GM12878 (cell line): ENCODE data around the gene BLOC1S6. TPM values are rescaled to one million over a fixed set of nuclear protein-coding genes. Genes with fewer than 3 reads are reported as not detected.

ENCODE experiments used
- ATAC-seq: fragments of 200-7000 bp; cut with Tn5 transposase; 3 replicates; pipeline ENCODE4 v1.9.1; 2020; ENCODE audit warnings: mild to moderate bottlenecking, moderate library complexity
- BruUV-seq: library from RNA; stranded (reverse); fragments of 400-500 nt; replicated peaks from 2 replicates; lab custom pipeline; 2021; lab: Mats Ljungman, UMichigan
- CTCF ChIA-PET: fragments of 300-600 bp; sonication (Branson Sonifier 250); formaldehyde crosslinking; extraction: SDS; loops from one replicate; lab custom pipeline; 2021; ENCODE audit warnings: inconsistent platforms; lab: Yijun Ruan, JAX
- POLR2A ChIA-PET: fragments of 350-600 bp; formaldehyde crosslinking; extraction: SDS; loops from one replicate; lab custom pipeline; 2021; ENCODE audit warnings: inconsistent platforms; lab: Charles Lee
- RAD21 ChIA-PET: fragments of 300-600 bp; sonication (Branson Sonifier 250); formaldehyde crosslinking; loops from one replicate; lab custom pipeline; 2023; ENCODE audit warnings: antibody characterized with exemption; ENCODE audit not compliant: unreplicated experiment; lab: Charles Lee
- SMC1A ChIA-PET: fragments of 300-600 bp; sonication (Branson Sonifier 250); formaldehyde crosslinking; loops from one replicate; lab custom pipeline; 2023; ENCODE audit not compliant: unreplicated experiment, uncharacterized antibody; lab: Charles Lee
- DNase-seq: peaks from one replicate; pipeline ENCODE4 v3.0.0-alpha.2; 2011; ENCODE audit warnings: low read depth, low spot score
- FAIRE-seq: peaks from 3 replicates; lab custom pipeline; 2011; peaks lifted over from hg19 to GRCh38; lab: Jason Lieb, UNC
- H2AFZ ChIP-seq: 2 replicates; pipeline ENCODE4 v1.6.0; 2011; ENCODE audit warnings: low read depth, low read length, control low read depth; ENCODE audit not compliant: control insufficient read depth
- H3K27ac ChIP-seq: 2 replicates; pipeline ENCODE4 v1.5.1; 2011; ENCODE audit warnings: control low read depth; ENCODE audit not compliant: control insufficient read depth, insufficient read depth
- H3K27me3 ChIP-seq, 2 experiments: replicated peaks in 1 of 2; 2 replicates each; pipeline versions ENCODE4 v1.6.0 to v1.6.1; 2011; ENCODE audit warnings: low read length in 1 of 2; ENCODE audit not compliant: control insufficient read depth in 2 of 2, insufficient read depth in 2 of 2
- H3K36me3 ChIP-seq, 2 experiments: 2 replicates each; pipeline ENCODE4 v1.5.1; 2011; ENCODE audit warnings: low read length in 1 of 2; ENCODE audit not compliant: control insufficient read depth in 2 of 2, insufficient read depth in 2 of 2
- H3K4me1 ChIP-seq: 2 replicates; pipeline ENCODE4 v1.6.1; 2011; ENCODE audit warnings: mild to moderate bottlenecking, low read length, moderate library complexity, mixed read lengths; ENCODE audit not compliant: control insufficient read depth, insufficient read depth
- H3K4me2 ChIP-seq: 2 replicates; pipeline ENCODE4 v1.6.0; 2011; ENCODE audit warnings: control low read depth; ENCODE audit not compliant: control insufficient read depth, insufficient read depth
- H3K4me3 ChIP-seq: fragments of 200-600 bp; sonication (generic); 2 replicates; pipeline ENCODE4 v1.5.1; 2016
- H3K79me2 ChIP-seq: 2 replicates; pipeline ENCODE4 v1.6.0; 2011; ENCODE audit warnings: low read length; ENCODE audit not compliant: control insufficient read depth, insufficient read depth
- H3K9ac ChIP-seq: 2 replicates; pipeline ENCODE4 v1.8.0; 2011; ENCODE audit warnings: low read length, control low read depth, mixed read lengths; ENCODE audit not compliant: control insufficient read depth, insufficient read depth
- H3K9me3 ChIP-seq: replicated peaks from 3 replicates; pipeline ENCODE4 v1.5.1; 2011; ENCODE audit warnings: mild to moderate bottlenecking, low read length; ENCODE audit not compliant: control insufficient read depth, insufficient read depth
- H4K20me1 ChIP-seq: 2 replicates; pipeline ENCODE4 v1.6.0; 2011; ENCODE audit not compliant: control insufficient read depth, insufficient read depth
- BRCA1 ChIP-seq: IDR thresholded peaks from 2 replicates; pipeline ENCODE4 v1.6.1; 2011; ENCODE audit warnings: low read depth, low read length, improper control_type of control experiment
- CEBPB ChIP-seq, 2 experiments: fragments of 150-350 bp in 1 of 2; IDR thresholded peaks; 2 replicates each; pipeline ENCODE4 v1.6.1; 2012 to 2014; ENCODE audit warnings: low read depth in 2 of 2, low read length in 2 of 2, borderline replicate concordance in 1 of 2, inconsistent platforms in 1 of 2
- CTCF ChIP-seq, 3 experiments: IDR thresholded peaks in 2 of 3; conservative IDR thresholded peaks in 1 of 3; 2 replicates each; pipeline ENCODE4 v1.5.1; 2011; ENCODE audit warnings: low read depth in 3 of 3, low read length in 3 of 3, mild to moderate bottlenecking in 3 of 3, control low read depth in 2 of 3, moderate library complexity in 2 of 3, inconsistent platforms in 1 of 3, mixed read lengths in 1 of 3; ENCODE audit not compliant: control insufficient read depth in 2 of 3, insufficient read depth in 1 of 3; ENCODE audit errors: extremely low read depth in 1 of 3
- NKRF ChIP-seq: fragments of 450-650 bp; conservative IDR thresholded peaks from 2 replicates; pipeline ENCODE4 v1.6.1; 2017; ENCODE audit warnings: mild to moderate bottlenecking, moderate library complexity
- ZNF274 ChIP-seq: IDR thresholded peaks from one replicate; pipeline ENCODE4 v1.8.0; 2011; ENCODE audit not compliant: insufficient read length, insufficient read depth
- ZZZ3 ChIP-seq: IDR thresholded peaks from 2 replicates; pipeline ENCODE4 v1.6.1; 2011; ENCODE audit warnings: low read depth; ENCODE audit not compliant: control insufficient read depth, insufficient read length
- WGBS: methylation state at CpG from one replicate; pipeline ENCODE4 v1.1.6; 2016; ENCODE audit warnings: low lambda C conversion rate; ENCODE audit not compliant: insufficient replicate concordance, insufficient coverage; ENCODE audit errors: missing lambda C conversion rate; 5-methylcytosine and 5-hydroxymethylcytosine counted together
- in situ Hi-C: fragments of 300-500 bp; cut with MboI; formaldehyde crosslinking; loops from 9 replicates; pipeline ENCODE4 v1.14.3; 2018; ENCODE audit warnings: mixed read lengths
- intact Hi-C: fragments of 100-400 bp; cut with micrococcal nuclease; formaldehyde crosslinking; loops from one replicate; pipeline ENCODE4 v1.14.2; 2022; ENCODE audit not compliant: unreplicated experiment
- polyA plus RNA-seq, 11 experiments: library from polyadenylated mRNA; depleted of rRNA in 4 of 11; unstranded in 6 of 11; stranded (reverse) in 5 of 11; fragments of >200 nt; fragmentation: Nextera tagmentation in 4 of 11; fragmentation: Illumina TruSeq in 1 of 11; extraction: Ambion mirVana in 4 of 11; extraction: Trizol in 1 of 11; gene quantifications; 1 replicate in 1 of 11; 2 replicates in 10 of 11; pipeline versions ENCODE4 v1.2.1 to v1.2.3, GENCODE V29; 2011 to 2016; ENCODE audit warnings: inconsistent platforms in 2 of 11, missing spikeins in 2 of 11, low read depth in 1 of 11
- total RNA-seq, 4 experiments: library from RNA; depleted of rRNA in 3 of 4; stranded (reverse); fragments of >200 nt in 3 of 4; fragmentation: Illumina TruSeq in 1 of 4; extraction: Trizol in 1 of 4; gene quantifications; 2 replicates each; pipeline versions ENCODE4 v1.2.1 to v1.2.3, GENCODE V29; 2013 to 2021

Gene BLOC1S6
- total and polyA plus RNA-seq, 10 of the 15 experiments (the other 5 are each of a cell fraction or from before 2014, with no cell fraction given) = 13.5 to 48.8 (median 32.7) TPM

- TF ChIP-seq CTCF (IDR thresholded peaks at IDR 0.05 in 2 of 3, conservative IDR thresholded peaks at IDR 0.05 in 1 of 3; ENCODE audit: control insufficient read depth in 2 of 3, extremely low read depth in 1 of 3, insufficient read depth in 1 of 3, low read depth in 3 of 3, low read length in 3 of 3) (peak; percentile 42 to 53 (median 46); a peak in 5 of 6 replicates), NKRF (no peak)
Observed at GRCh38 chr15:45611305-45611704, 24.1 kb downstream of the BLOC1S6 start (continued).

GRCh38 chr15:45612790-45613415 is 25.7 kb downstream of the BLOC1S6 start:
- in situ Hi-C loops = loop anchor here (5.0 kb wide), 1 partner anchor 156 kb away; no protein-coding TSS in a partner anchor
- Histone ChIP-seq H3K27ac (0 out of 2 replicates have a peak overlapping the region, but pooled peaks have one; percentile 11), H3K36me3 (peaks cover 0 to 2% of the 10 kb centered on the region in 2 experiments; a peak in 2 of 4 replicates), H2AFZ (peak overlapping the region; percentile 55), H3K79me2 (no peaks in the 10 kb centered on the region), H3K4me1 (no peaks in the 10 kb centered on the region; the same call in 1 of the 2 replicates), H4K20me1 (no peaks in the 10 kb centered on the region), H3K4me2 (no peak overlapping the region; the same call in 1 of the 2 replicates), H3K27me3 (no peaks in the 10 kb centered on the region), H3K4me3 (no peak overlapping the region), H3K9ac (0 out of 2 replicates have a peak overlapping the region, but pooled peaks have one; percentile 9), H3K9me3 (no peaks in the 10 kb centered on the region)
- TF ChIP-seq ZZZ3 (no peak), BRCA1 (no peak), CEBPB (IDR thresholded peaks at IDR 0.05; ENCODE audit: borderline replicate concordance in 1 of 2, low read depth in 2 of 2, low read length in 2 of 2) (no peak), ZNF274 (no peak)
- BruUV-seq = no TSS peak
- ATAC-seq (peak; percentile 52), FAIRE-seq (no peak), DNase-seq (no peak)
- 0% methylated on average over 1 of the region's 1 CpG for WGBS
- POLR2A ChIA-PET = no interaction called here
- RAD21 ChIA-PET = interaction anchor here (0.9 to 4.7 kb wide), 9 partner anchors 13 to 448 kb away, joined by 3 to 83 read pairs (median 5); partner anchors contain the start of gene BLOC1S6
- CTCF ChIA-PET = interaction anchor here (0.6 to 7.3 kb wide), 35 partner anchors 9 to 450 kb away, joined by 3 to 245 read pairs (median 5); partner anchors contain the start of gene BLOC1S6
- intact Hi-C loops = loop anchor here (2.0 to 10.0 kb wide), 2 partner anchors 90 to 408 kb away; partner anchors contain the start of gene SLC30A4
- SMC1A ChIA-PET = interaction anchor here (0.9 to 6.8 kb wide), 15 partner anchors 9 to 486 kb away, joined by 3 to 115 read pairs (median 4); partner anchors contain the start of gene BLOC1S6
